ENCODE results near the gene ARL8A. TPM values are rescaled to one million over a fixed set of nuclear protein-coding genes. Genes with fewer than 3 reads are reported as not detected.
A peak's percentile ranks its signal among the peaks of the same experiment; 100 is the strongest.
"Not testable (repeated sequence)": the region's sequence is repeated elsewhere in the genome, so short reads cannot be mapped to it uniquely, and the experiment has no call there.

Gene ARL8A
- total RNA-seq, 1 experiment from 2014 or later, result 45.6 TPM

- H2AFZ ChIP-seq (ENCODE audit: low read depth, low read length, poor library complexity, severe bottlenecking), result no peak overlapping the region
- no peak for DNase-seq (ENCODE audit: low read depth, low spot score)
- POLR2A ChIA-PET, result no interaction called here
- no peak overlapping the region for H3K9ac ChIP-seq (ENCODE audit: low read length)
- no peaks in the 10 kb centered on the region for H3K36me3 ChIP-seq (ENCODE audit: control insufficient read depth in 1 of 2, insufficient read depth in 2 of 2, low read length in 2 of 2)
- H3K9me3 ChIP-seq (ENCODE audit: control insufficient read depth in 1 of 2, insufficient read depth in 1 of 2, low read depth in 1 of 2, low read length in 2 of 2), result no peaks in the 10 kb centered on the region
- no TSS peak for BruUV-seq (replicated peaks)
- no peaks in the 10 kb centered on the region; the same call in 1 of the 2 replicates for H3K27me3 ChIP-seq (ENCODE audit: insufficient read depth, low read length)
- RAD21 ChIA-PET (ENCODE audit: low non-redundant PET in 1 of 2, low total read pairs in 2 of 2, uncharacterized antibody in 2 of 2, unreplicated experiment in 2 of 2), result interaction anchor here in 1 of 2 experiments (0.8 to 1.3 kb wide), 3 partner anchors 82 to 124 kb away, joined by 3 to 5 read pairs (median 3); no protein-coding TSS in a partner anchor
- H4K20me1 ChIP-seq (ENCODE audit: insufficient read depth), result no peaks in the 10 kb centered on the region
- H3K4me1 ChIP-seq (ENCODE audit: control insufficient read depth in 1 of 2, insufficient read depth in 2 of 2, low read length in 2 of 2), result no peaks in the 10 kb centered on the region
- no peaks in the 10 kb centered on the region for H3K79me2 ChIP-seq (ENCODE audit: insufficient read depth, low read length)
- no peak overlapping the region for H3K27ac ChIP-seq (ENCODE audit: low read depth, low read length)
- H3K4me2 ChIP-seq (ENCODE audit: low read length), result no peak overlapping the region
- peak; percentile 67 for ATAC-seq
- H3K4me3 ChIP-seq (replicated peaks in 1 of 2; ENCODE audit: low read depth in 1 of 2, low read length in 2 of 2), result no peak overlapping the region
- TF ChIP-seq YY1 (IDR thresholded peaks at IDR 0.05; ENCODE audit: extremely low read depth, insufficient replicate concordance, low read depth, low read length), result no peak
- no peak for TF ChIP-seq POLR2A (IDR thresholded peaks at IDR 0.05; ENCODE audit: borderline replicate concordance, extremely low read depth, insufficient read depth, insufficient read length)
- peak; percentile 88 for TF ChIP-seq RAD21 (IDR thresholded peaks at IDR 0.05; ENCODE audit: low read depth)
- TF ChIP-seq ZFX (IDR thresholded peaks at IDR 0.05), result no peak
- peak; percentile 83 to 96 (median 90) for TF ChIP-seq CTCF (IDR thresholded peaks at IDR 0.05 in 2 of 3, conservative IDR thresholded peaks at IDR 0.05 in 1 of 3; ENCODE audit: borderline replicate concordance in 1 of 3, insufficient read depth in 1 of 3, low read depth in 2 of 3, low read length in 2 of 3)
- H3K9me2 ChIP-seq (ENCODE audit: insufficient read depth), result no peaks in the 10 kb centered on the region
- intact Hi-C loops (cut with micrococcal nuclease), result loop anchor here (1.0 to 5.0 kb wide), 2 partner anchors 44 to 122 kb away; no protein-coding TSS in a partner anchor
- CTCF ChIA-PET, result interaction anchor here (0.7 to 1.8 kb wide), 16 partner anchors 8 to 527 kb away, joined by 3 to 36 read pairs (median 4); no protein-coding TSS in a partner anchor
Observed at GRCh38 chr1:202192770-202193613, 48.5 kb upstream of the ARL8A start.

GRCh38 chr1:202191391-202191790, 46.9 kb upstream of the ARL8A start:
- H3K79me2 ChIP-seq (ENCODE audit: insufficient read depth, low read length); H3K4me1 ChIP-seq (ENCODE audit: control insufficient read depth in 1 of 2, insufficient read depth in 2 of 2, low read length in 2 of 2); RAD21 ChIA-PET (ENCODE audit: low non-redundant PET in 1 of 2, low total read pairs in 2 of 2, uncharacterized antibody in 2 of 2, unreplicated experiment in 2 of 2); H3K36me3 ChIP-seq (ENCODE audit: control insufficient read depth in 1 of 2, insufficient read depth in 2 of 2, low read length in 2 of 2); H3K27ac ChIP-seq (ENCODE audit: low read depth, low read length); H3K9ac ChIP-seq (ENCODE audit: low read length); H3K9me3 ChIP-seq (ENCODE audit: control insufficient read depth in 1 of 2, insufficient read depth in 1 of 2, low read depth in 1 of 2, low read length in 2 of 2); ATAC-seq; H2AFZ ChIP-seq (ENCODE audit: low read depth, low read length, poor library complexity, severe bottlenecking); BruUV-seq (replicated peaks); H3K4me2 ChIP-seq (ENCODE audit: low read length); DNase-seq (ENCODE audit: low read depth, low spot score); H3K4me3 ChIP-seq (replicated peaks in 1 of 2; ENCODE audit: low read depth in 1 of 2, low read length in 2 of 2); H3K27me3 ChIP-seq (ENCODE audit: insufficient read depth, low read length); POLR2A ChIA-PET; CTCF ChIA-PET; H3K9me2 ChIP-seq (ENCODE audit: insufficient read depth); H4K20me1 ChIP-seq (ENCODE audit: insufficient read depth): not testable (repeated sequence)
- intact Hi-C loops (cut with micrococcal nuclease), result loop anchor here (5.0 kb wide), 1 partner anchor 46 kb away; no protein-coding TSS in a partner anchor
